K562 (cell line): ENCODE results near the gene TTBK1. TPM values are rescaled to one million over a fixed set of nuclear protein-coding genes. Genes with fewer than 3 reads are reported as not detected.

Experiments
- FOXA1 ChIP-seq: fragments of 450-650 bp; IDR thresholded peaks from 2 replicates; pipeline ENCODE4 v1.6.1; 2016; ENCODE audit warnings: mild to moderate bottlenecking, borderline replicate concordance
- FOXA3 ChIP-seq, 2 experiments: fragments of 450-650 bp in 1 of 2; sonication (generic) in 1 of 2; formaldehyde crosslinking; IDR thresholded peaks in 1 of 2; conservative IDR thresholded peaks in 1 of 2; 2 replicates each; pipeline versions ENCODE4 v1.4.0 to v1.8.0; 2020 to 2022; ENCODE audit warnings: mild to moderate bottlenecking in 2 of 2, missing genetic modification reagents in 1 of 2
- HIVEP1 ChIP-seq: fragments of 250-450 bp; sonication (Bioruptor Pico); IDR thresholded peaks from 2 replicates; pipeline ENCODE4 v1.4.0; 2020; ENCODE audit warnings: mild to moderate bottlenecking
- MAZ ChIP-seq, 2 experiments: fragments of 450-650 bp in 1 of 2; sonication (generic) in 1 of 2; formaldehyde crosslinking; IDR thresholded peaks in 1 of 2; conservative IDR thresholded peaks in 1 of 2; 2 replicates each; pipeline versions ENCODE4 v1.4.0 to v1.5.0; 2020; ENCODE audit warnings: mild to moderate bottlenecking in 1 of 2, missing genetic modification reagents in 1 of 2
- NR2C1 ChIP-seq, 2 experiments: fragments of 450-650 bp; IDR thresholded peaks; 2 replicates each; pipeline ENCODE4 v1.6.1; 2017; ENCODE audit warnings: mild to moderate bottlenecking in 2 of 2, antibody characterized with exemption in 1 of 2, inconsistent platforms in 1 of 2, missing compliant biosample characterization in 1 of 2, missing genetic modification characterization in 1 of 2
- POLR3A ChIP-seq: IDR thresholded peaks from 2 replicates; pipeline ENCODE4 v1.6.1; 2011; ENCODE audit warnings: borderline replicate concordance, mild to moderate bottlenecking, moderate library complexity; ENCODE audit not compliant: insufficient read length, insufficient read depth; ENCODE audit errors: extremely low read depth
- SAFB2 ChIP-seq: fragments of 200-400 bp; formaldehyde crosslinking; IDR thresholded peaks from 2 replicates; pipeline ENCODE4 v1.6.1; 2018; ENCODE audit warnings: borderline replicate concordance, low read length, low read depth, moderate library complexity; ENCODE audit not compliant: severe bottlenecking
- ZFP1 ChIP-seq: fragments of 450-650 bp; formaldehyde crosslinking; IDR thresholded peaks from 2 replicates; pipeline ENCODE4 v1.4.0; 2020; ENCODE audit warnings: mild to moderate bottlenecking, mixed read lengths
- ZNF184 ChIP-seq: sonication (generic); formaldehyde crosslinking; IDR thresholded peaks from 2 replicates; pipeline ENCODE4 v1.5.0; 2020; ENCODE audit warnings: missing genetic modification reagents
- ZNF239 ChIP-seq: fragments of 250-450 bp; sonication (Bioruptor Pico); IDR thresholded peaks from 2 replicates; pipeline ENCODE4 v1.4.0; 2020; ENCODE audit warnings: mild to moderate bottlenecking
- ZNF445 ChIP-seq: fragments of 250-450 bp; sonication (Bioruptor Pico); IDR thresholded peaks from 2 replicates; pipeline ENCODE4 v1.4.0; 2020; ENCODE audit warnings: low read depth, mild to moderate bottlenecking, moderate library complexity
- ZNF766 ChIP-seq: fragments of 200-800 bp; sonication (Bioruptor generic); conservative IDR thresholded peaks from 2 replicates; pipeline ENCODE4 v1.6.1; 2016; ENCODE audit warnings: missing genetic modification characterization, missing compliant biosample characterization
- polyA plus RNA-seq, 8 experiments: library from polyadenylated mRNA; depleted of rRNA in 4 of 8; stranded (reverse) in 5 of 8; unstranded in 3 of 8; fragments of >200 nt; fragmentation: Nextera tagmentation in 2 of 8; fragmentation: Illumina TruSeq in 1 of 8; extraction: Ambion mirVana in 2 of 8; extraction: Trizol in 1 of 8; gene quantifications; 2 replicates each; pipeline versions ENCODE4 v1.2.1 to v1.2.3, GENCODE V29; 2011 to 2014; ENCODE audit warnings: inconsistent platforms in 1 of 8, missing spikeins in 1 of 8
- total RNA-seq, 7 experiments: library from RNA; depleted of rRNA in 6 of 7; stranded (reverse); fragments of >200 nt in 6 of 7; fragmentation: Illumina TruSeq in 2 of 7; extraction: Trizol in 2 of 7; gene quantifications; 2 replicates each; pipeline versions ENCODE4 v1.2.1 to v1.2.3, GENCODE V29; 2011 to 2021; ENCODE audit warnings: low replicate concordance in 1 of 7
- TF ChIP-seq, protein P1 (sequence below), 2 experiments: fragments of 250-450 bp in 1 of 2; fragments of 450-650 bp in 1 of 2; sonication (Bioruptor Pico) in 1 of 2; IDR thresholded peaks; 2 replicates each; pipeline versions ENCODE4 v1.6.1 to v1.8.0; 2016 to 2021; ENCODE audit warnings: mild to moderate bottlenecking in 2 of 2, moderate library complexity in 2 of 2, missing compliant biosample characterization in 1 of 2, missing genetic modification characterization in 1 of 2
- TF ChIP-seq, protein P2 (sequence below): fragments of 250-450 bp; sonication (Bioruptor Pico); IDR thresholded peaks from 2 replicates; pipeline ENCODE4 v1.5.0; 2020; ENCODE audit warnings: mild to moderate bottlenecking
- TF ChIP-seq, protein P3 (sequence below): fragments of 450-650 bp; IDR thresholded peaks from 2 replicates; pipeline ENCODE4 v1.6.1; 2018; ENCODE audit warnings: mild to moderate bottlenecking, low read depth; ENCODE audit not compliant: partially characterized antibody
- TF ChIP-seq, protein P4 (sequence below), 2 experiments: IDR thresholded peaks; 2 replicates each; pipeline ENCODE4 v1.6.1; 2012; ENCODE audit warnings: improper control_type of control experiment in 2 of 2, low read depth in 2 of 2, low read length in 2 of 2, borderline replicate concordance in 1 of 2

Gene TTBK1
- total and polyA plus RNA-seq, 9 of the 15 experiments (the other 6 are each of a cell fraction or from before 2014, with no cell fraction given) = not detected

DNA sequence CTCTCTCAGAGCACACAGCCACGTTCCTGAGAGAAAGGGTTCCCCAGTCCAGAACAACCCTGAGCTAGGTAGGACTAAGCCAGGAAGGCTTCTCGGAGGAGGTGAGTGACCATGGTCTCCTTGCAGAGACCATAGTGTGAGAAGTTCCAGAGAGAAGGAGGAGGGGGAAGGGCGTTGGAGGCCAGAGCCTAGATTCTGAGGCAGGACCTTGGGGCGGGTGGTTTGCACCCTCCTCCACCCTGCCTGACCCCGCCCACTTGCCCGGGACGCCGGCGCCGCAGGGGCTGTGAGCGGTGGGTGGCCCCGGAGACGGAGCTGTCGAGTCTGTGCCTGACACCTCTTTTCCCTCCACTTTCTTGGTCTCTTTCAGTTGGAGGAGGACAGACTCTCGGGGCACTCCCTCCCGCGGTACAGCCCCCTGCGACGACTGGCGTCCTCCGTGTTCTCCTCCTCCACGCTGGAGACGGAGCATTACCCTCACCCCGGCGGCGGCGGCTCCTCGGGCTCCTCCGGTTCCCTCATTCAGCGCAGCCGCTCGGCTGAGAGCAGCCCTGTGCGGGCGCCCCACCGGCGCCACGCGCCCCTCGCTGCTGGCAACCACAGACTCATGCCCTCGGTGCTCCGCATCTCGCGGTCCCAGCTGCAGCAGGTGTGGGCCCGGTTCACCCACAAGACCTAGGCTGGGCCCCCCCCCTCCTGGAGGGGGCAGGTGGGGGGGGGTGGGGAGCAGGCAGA is 26.2 kb downstream of the TTBK1 start (continued):
- TF ChIP-seq POLR3A (no peak), ZNF239 (CRISPR knock-in tag) (no peak), SAFB2 (no peak), NR2C1 (IDR thresholded peaks at IDR 0.05) (no peak), NR2C1 (tag; IDR thresholded peaks at IDR 0.05) (no peak), MAZ (CRISPR knock-in tag; conservative IDR thresholded peaks at IDR 0.05 in 1 of 2, IDR thresholded peaks at IDR 0.05 in 1 of 2) (0 out of 4 replicates have a peak, but pooled peaks of 1 of the 2 experiments have one; percentile 18), ZNF445 (CRISPR knock-in tag) (no peak), ZNF766 (no peak), ZFP1 (CRISPR knock-in tag) (no peak), FOXA3 (CRISPR knock-in tag; conservative IDR thresholded peaks at IDR 0.05 in 1 of 2, IDR thresholded peaks at IDR 0.05 in 1 of 2) (no peak), FOXA1 (no peak), ZNF184 (CRISPR knock-in tag) (no peak), HIVEP1 (CRISPR knock-in tag) (no peak)
- TF ChIP-seq, protein P1, sequence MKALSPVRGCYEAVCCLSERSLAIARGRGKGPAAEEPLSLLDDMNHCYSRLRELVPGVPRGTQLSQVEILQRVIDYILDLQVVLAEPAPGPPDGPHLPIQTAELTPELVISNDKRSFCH (CRISPR knock-in tag; IDR thresholded peaks at IDR 0.05) = no peak
- TF ChIP-seq, protein P1 (tag; IDR thresholded peaks at IDR 0.05) = 0 out of 2 replicates have a peak, but pooled peaks have one; percentile 33
- TF ChIP-seq, protein P2, sequence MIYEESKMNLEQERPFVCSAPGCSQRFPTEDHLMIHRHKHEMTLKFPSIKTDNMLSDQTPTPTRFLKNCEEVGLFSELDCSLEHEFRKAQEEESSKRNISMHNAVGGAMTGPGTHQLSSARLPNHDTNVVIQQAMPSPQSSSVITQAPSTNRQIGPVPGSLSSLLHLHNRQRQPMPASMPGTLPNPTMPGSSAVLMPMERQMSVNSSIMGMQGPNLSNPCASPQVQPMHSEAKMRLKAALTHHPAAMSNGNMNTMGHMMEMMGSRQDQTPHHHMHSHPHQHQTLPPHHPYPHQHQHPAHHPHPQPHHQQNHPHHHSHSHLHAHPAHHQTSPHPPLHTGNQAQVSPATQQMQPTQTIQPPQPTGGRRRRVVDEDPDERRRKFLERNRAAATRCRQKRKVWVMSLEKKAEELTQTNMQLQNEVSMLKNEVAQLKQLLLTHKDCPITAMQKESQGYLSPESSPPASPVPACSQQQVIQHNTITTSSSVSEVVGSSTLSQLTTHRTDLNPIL = no peak
- TF ChIP-seq, protein P3, sequence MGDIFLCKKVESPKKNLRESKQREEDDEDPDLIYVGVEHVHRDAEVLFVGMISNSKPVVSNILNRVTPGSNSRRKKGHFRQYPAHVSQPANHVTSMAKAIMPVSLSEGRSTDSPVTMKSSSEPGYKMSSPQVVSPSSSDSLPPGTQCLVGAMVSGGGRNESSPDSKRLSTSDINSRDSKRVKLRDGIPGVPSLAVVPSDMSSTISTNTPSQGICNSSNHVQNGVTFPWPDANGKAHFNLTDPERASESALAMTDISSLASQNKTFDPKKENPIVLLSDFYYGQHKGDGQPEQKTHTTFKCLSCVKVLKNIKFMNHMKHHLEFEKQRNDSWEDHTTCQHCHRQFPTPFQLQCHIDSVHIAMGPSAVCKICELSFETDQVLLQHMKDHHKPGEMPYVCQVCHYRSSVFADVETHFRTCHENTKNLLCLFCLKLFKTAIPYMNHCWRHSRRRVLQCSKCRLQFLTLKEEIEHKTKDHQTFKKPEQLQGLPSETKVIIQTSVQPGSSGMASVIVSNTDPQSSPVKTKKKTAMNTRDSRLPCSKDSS = no peak
- TF ChIP-seq, protein P4, sequence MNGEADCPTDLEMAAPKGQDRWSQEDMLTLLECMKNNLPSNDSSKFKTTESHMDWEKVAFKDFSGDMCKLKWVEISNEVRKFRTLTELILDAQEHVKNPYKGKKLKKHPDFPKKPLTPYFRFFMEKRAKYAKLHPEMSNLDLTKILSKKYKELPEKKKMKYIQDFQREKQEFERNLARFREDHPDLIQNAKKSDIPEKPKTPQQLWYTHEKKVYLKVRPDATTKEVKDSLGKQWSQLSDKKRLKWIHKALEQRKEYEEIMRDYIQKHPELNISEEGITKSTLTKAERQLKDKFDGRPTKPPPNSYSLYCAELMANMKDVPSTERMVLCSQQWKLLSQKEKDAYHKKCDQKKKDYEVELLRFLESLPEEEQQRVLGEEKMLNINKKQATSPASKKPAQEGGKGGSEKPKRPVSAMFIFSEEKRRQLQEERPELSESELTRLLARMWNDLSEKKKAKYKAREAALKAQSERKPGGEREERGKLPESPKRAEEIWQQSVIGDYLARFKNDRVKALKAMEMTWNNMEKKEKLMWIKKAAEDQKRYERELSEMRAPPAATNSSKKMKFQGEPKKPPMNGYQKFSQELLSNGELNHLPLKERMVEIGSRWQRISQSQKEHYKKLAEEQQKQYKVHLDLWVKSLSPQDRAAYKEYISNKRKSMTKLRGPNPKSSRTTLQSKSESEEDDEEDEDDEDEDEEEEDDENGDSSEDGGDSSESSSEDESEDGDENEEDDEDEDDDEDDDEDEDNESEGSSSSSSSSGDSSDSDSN (IDR thresholded peaks at IDR 0.05; ENCODE audit: borderline replicate concordance in 1 of 2, low read depth in 2 of 2, low read length in 2 of 2) = no peak
